HG03378 (cell line): ENCODE measurements around the gene HEBP1.
"Not testable (repeated sequence)": the region's sequence is repeated elsewhere in the genome, so short reads cannot be mapped to it uniquely, and the experiment has no call there.

Experiments used
- ATAC-seq: cut with Tn5 transposase; IDR thresholded peaks from one replicate; pipeline ENCODE4 v1.9.1; 2021; ENCODE audit warnings: mild to moderate bottlenecking, moderate library complexity; ENCODE audit not compliant: unreplicated experiment

The HEBP1 gene, protein sequence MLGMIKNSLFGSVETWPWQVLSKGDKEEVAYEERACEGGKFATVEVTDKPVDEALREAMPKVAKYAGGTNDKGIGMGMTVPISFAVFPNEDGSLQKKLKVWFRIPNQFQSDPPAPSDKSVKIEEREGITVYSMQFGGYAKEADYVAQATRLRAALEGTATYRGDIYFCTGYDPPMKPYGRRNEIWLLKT

GRCh38 chr12:12999959-13000615 is at the start of gene HEBP1:
Gene HEBP1, minus strand, starts transcription at chr12:13000265. Its CDS starts 151 bp downstream, at chr12:13000114.
- peak; percentile 60 for ATAC-seq

DNA sequence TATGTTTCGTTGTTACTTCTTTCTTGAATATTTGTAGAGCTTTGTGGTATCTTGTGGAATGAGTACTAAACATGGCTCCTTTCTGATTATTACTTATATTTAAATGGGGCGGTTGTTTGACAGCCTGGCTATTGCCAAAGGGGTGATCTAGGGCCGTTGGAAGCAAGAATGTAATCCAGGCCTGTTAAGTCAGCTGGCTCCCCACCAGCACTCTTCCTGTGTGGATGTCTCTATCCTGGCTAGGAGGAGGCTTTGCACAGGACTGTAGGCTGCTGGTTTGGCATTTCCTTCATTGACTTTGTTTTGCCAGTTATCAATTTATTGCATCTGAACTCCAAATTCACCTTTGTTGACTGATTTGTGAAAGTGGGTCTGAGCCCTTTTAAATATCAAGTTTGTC is 49.8 kb upstream of the HEBP1 start:
- ATAC-seq: no peak

- peak; percentile 79 for ATAC-seq
Observed at GRCh38 chr12:13046964-13047363, 46.9 kb upstream of the HEBP1 start.

- no peak for ATAC-seq
Observed at GRCh38 chr12:13045816-13046215, 45.8 kb upstream of the HEBP1 start.

GRCh38 chr12:13044906-13045299 is 44.8 kb upstream of the HEBP1 start:
- ATAC-seq: no peak

DNA sequence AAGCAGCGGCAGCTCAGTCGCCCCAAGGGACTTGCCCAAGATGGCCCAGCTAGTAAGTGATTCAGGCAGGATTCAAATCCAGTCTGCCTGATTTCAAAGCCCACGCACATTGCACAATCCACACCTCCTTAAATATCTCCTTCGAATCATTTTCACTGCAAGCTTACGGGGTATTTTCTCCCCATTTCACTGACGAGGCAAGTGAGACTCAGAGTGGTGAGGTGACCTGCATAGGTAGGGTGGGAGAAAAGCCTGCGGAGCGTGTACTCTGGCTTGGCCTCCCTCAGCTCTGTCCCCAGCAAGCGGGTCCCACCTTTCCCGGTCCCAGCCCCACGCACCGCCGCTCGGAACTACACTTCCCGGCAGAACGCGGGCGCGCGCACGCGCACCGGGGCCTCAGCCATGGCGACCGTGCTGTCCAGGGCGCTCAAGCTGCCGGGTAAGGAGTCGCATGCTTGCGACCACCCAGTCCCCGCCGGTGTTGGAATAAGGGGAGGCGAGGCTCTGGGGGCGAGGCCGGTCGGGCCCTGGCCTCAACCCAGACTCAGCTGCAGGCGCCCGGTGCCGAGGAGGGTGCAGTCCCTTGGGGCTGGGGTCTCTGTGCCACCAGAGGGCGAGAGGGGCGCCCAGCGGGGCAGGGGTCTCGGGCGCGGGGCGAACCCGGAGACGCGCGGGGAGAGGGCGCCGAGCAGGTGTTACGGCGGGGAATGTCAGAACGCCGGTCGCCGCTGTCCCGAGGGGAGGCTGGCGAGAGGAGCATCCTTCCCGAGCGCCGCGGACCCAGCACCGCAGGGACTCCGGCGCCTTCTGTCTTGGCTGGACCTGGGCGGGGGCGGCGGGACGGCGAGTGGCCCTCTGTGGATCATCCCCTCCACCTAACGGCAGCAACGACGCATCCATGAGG is 44.2 kb upstream of the HEBP1 start, which contains the start of gene FAM234B:
Gene FAM234B (plus strand): TSS at position 380 of the 904 bp plus-strand sequence. CDS start 23 bp downstream, at position 403.
- peak; percentile 47 for ATAC-seq

- ATAC-seq: no peak
Observed at GRCh38 chr12:13042666-13043230, 42.7 kb upstream of the HEBP1 start.

- ATAC-seq: no peak
Observed at GRCh38 chr12:13041224-13041623, 41.2 kb upstream of the HEBP1 start.

GRCh38 chr12:13039328-13039956 is 39.4 kb upstream of the HEBP1 start:
- ATAC-seq: no peak

- ATAC-seq: no peak
Observed at GRCh38 chr12:13038491-13039161, 38.6 kb upstream of the HEBP1 start.

DNA sequence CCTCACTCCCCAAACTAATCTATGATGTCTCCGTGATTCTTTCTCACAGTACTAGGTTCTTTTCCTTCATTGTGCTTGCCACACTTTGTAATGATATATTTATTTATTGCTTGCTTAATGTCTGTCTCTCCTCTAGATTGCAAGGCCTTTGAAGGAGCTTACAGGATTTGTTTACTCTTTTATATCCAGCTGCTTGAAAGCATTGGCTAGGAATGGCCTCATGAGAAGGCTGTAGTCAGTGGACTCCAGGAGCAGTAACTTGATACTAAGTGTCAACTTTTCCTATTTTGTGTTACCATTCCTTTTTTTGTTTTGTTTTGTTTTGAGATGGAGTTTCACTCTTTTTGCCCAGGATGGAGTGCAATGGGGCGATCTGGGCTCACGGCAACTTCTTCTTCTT is 36.8 kb upstream of the HEBP1 start:
- ATAC-seq: no peak

GRCh38 chr12:13035335-13035734 is 35.3 kb upstream of the HEBP1 start:
- not testable (repeated sequence) for ATAC-seq

- ATAC-seq: no peak
Observed at GRCh38 chr12:13033476-13033875, 33.4 kb upstream of the HEBP1 start.

- ATAC-seq: no peak
Observed at GRCh38 chr12:13032164-13032563, 32.1 kb upstream of the HEBP1 start.

GRCh38 chr12:13030541-13031291 is 30.7 kb upstream of the HEBP1 start:
- ATAC-seq: no peak

GRCh38 chr12:13028825-13029570 is 28.9 kb upstream of the HEBP1 start:
- ATAC-seq: no peak

DNA sequence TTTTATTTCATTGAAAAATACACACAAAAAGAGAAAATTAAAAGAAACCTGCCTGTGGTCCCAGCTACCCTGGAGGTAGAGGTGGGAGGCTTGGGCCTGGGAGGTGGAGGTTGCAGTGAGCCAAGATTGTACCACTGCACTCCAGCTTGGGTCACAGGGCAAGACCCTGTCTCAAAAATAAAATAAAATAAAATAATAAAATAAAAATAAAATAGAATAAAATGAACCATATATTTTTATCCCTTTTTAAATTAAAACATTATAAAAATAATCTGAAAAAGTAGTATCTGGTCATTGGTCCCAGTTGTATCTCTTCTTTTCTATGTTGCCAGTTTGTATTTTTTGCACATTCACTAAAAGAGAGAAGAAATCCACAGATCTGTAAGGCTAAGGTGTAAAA is 27.4 kb upstream of the HEBP1 start:
- ATAC-seq: no peak

GRCh38 chr12:13027032-13027431 is 27.0 kb upstream of the HEBP1 start:
- no peak for ATAC-seq

GRCh38 chr12:13026286-13026685 is 26.2 kb upstream of the HEBP1 start:
- no peak for ATAC-seq
